GM23338 (cell line): ENCODE data around the gene DEUP1. TPM values are rescaled to one million over a fixed set of nuclear protein-coding genes. Genes with fewer than 3 reads are reported as not detected.

Experiments used
- ATAC-seq: fragments of 200-7000 bp; cut with Tn5 transposase; 3 replicates; pipeline ENCODE4 v1.9.1; 2020
- DNase-seq: peaks from one replicate; pipeline ENCODE4 v3.0.0-alpha.2; 2015; ENCODE audit warnings: low spot score
- H2AFZ ChIP-seq: fragments of 200-600 bp; sonication (generic); 2 replicates; pipeline ENCODE4 v1.8.0; 2016; ENCODE audit warnings: antibody characterized with exemption, mild to moderate bottlenecking, moderate library complexity
- H3F3A ChIP-seq: fragments of 200-600 bp; sonication (generic); replicated peaks from 2 replicates; pipeline ENCODE4 v1.8.0; 2017; ENCODE audit warnings: antibody characterized with exemption, mixed run types, low read depth
- H3K27ac ChIP-seq: fragments of 200-600 bp; sonication (generic); 2 replicates; pipeline ENCODE4 v1.6.1; 2016; ENCODE audit warnings: low read depth
- H3K27me3 ChIP-seq: fragments of 200-600 bp; sonication (generic); 2 replicates; pipeline ENCODE4 v1.8.0; 2016; ENCODE audit warnings: mild to moderate bottlenecking, mixed run types, moderate library complexity; ENCODE audit not compliant: insufficient read depth
- H3K36me3 ChIP-seq: fragments of 200-600 bp; sonication (generic); 2 replicates; pipeline ENCODE4 v1.8.0; 2016; ENCODE audit warnings: mild to moderate bottlenecking; ENCODE audit not compliant: insufficient read depth
- H3K4me1 ChIP-seq: fragments of 200-600 bp; sonication (generic); 2 replicates; pipeline ENCODE4 v1.8.0; 2016; ENCODE audit warnings: mild to moderate bottlenecking, moderate library complexity; ENCODE audit not compliant: insufficient read depth
- H3K4me2 ChIP-seq: fragments of 200-600 bp; sonication (generic); 2 replicates; pipeline ENCODE4 v1.7.1; 2017; ENCODE audit warnings: mixed run types
- H3K4me3 ChIP-seq: fragments of 200-600 bp; sonication (generic); 2 replicates; pipeline ENCODE4 v1.6.1; 2016; ENCODE audit warnings: mixed run types
- H3K79me2 ChIP-seq: fragments of 200-600 bp; sonication (generic); replicated peaks from 2 replicates; pipeline ENCODE4 v1.8.0; 2017; ENCODE audit warnings: mild to moderate bottlenecking; ENCODE audit not compliant: insufficient read depth
- H3K9me2 ChIP-seq: fragments of 200-600 bp; sonication (generic); 2 replicates; pipeline ENCODE4 v1.8.0; 2017; ENCODE audit not compliant: insufficient read depth
- H4K20me1 ChIP-seq: fragments of 200-600 bp; sonication (generic); replicated peaks from 2 replicates; pipeline ENCODE4 v1.8.0; 2017; ENCODE audit warnings: mild to moderate bottlenecking; ENCODE audit not compliant: insufficient read depth
- H3K27ac Mint-ChIP-seq: 2 replicates; pipeline ENCODE4 v1.8.0; 2020; ENCODE audit warnings: inconsistent platforms, mild to moderate bottlenecking, moderate library complexity, mixed read lengths
- H3K27me3 Mint-ChIP-seq: 3 replicates; pipeline ENCODE4 v1.8.0; 2022; ENCODE audit warnings: low read depth, mild to moderate bottlenecking, moderate library complexity, mixed read lengths, inconsistent platforms; ENCODE audit not compliant: insufficient read depth, poor library complexity
- H3K36me3 Mint-ChIP-seq: 3 replicates; pipeline ENCODE4 v1.8.0; 2021; ENCODE audit warnings: low read depth, mild to moderate bottlenecking, inconsistent platforms, moderate library complexity, mixed read lengths
- H3K4me1 Mint-ChIP-seq: 3 replicates; pipeline ENCODE4 v1.8.0; 2020; ENCODE audit warnings: mild to moderate bottlenecking, inconsistent platforms, mixed read lengths
- H3K4me3 Mint-ChIP-seq: 3 replicates; pipeline ENCODE4 v1.8.0; 2021; ENCODE audit warnings: moderate library complexity, mild to moderate bottlenecking, inconsistent platforms, mixed read lengths
- H3K9me3 Mint-ChIP-seq: 3 replicates; pipeline ENCODE4 v1.8.0; 2020; ENCODE audit warnings: moderate library complexity, mild to moderate bottlenecking, inconsistent platforms, mixed read lengths
- CREB1 ChIP-seq: fragments of 250-450 bp; sonication (Bioruptor Pico); IDR thresholded peaks from 2 replicates; pipeline ENCODE4 v1.5.0; 2020; ENCODE audit warnings: low read depth, mild to moderate bottlenecking, moderate library complexity
- EZH2 ChIP-seq: fragments of 200-600 bp; sonication (generic); IDR thresholded peaks from one replicate; pipeline ENCODE4 v1.8.0; 2017; ENCODE audit warnings: antibody characterized with exemption, mild to moderate bottlenecking, low read depth; ENCODE audit not compliant: unreplicated experiment
- JUNB ChIP-seq: IDR thresholded peaks from one replicate; pipeline ENCODE4 v1.6.1; 2016; ENCODE audit warnings: antibody characterized with exemption; ENCODE audit not compliant: unreplicated experiment
- NANOG ChIP-seq: IDR thresholded peaks from 2 replicates; pipeline ENCODE4 v1.6.1; 2016; ENCODE audit warnings: antibody characterized with exemption, borderline replicate concordance
- POLR2AphosphoS5 ChIP-seq: IDR thresholded peaks from 2 replicates; pipeline ENCODE4 v1.6.1; 2016; ENCODE audit warnings: antibody characterized with exemption, low read depth
- STAT1 ChIP-seq: IDR thresholded peaks from one replicate; pipeline ENCODE4 v1.6.1; 2016; ENCODE audit warnings: antibody characterized with exemption; ENCODE audit not compliant: unreplicated experiment
- ZNF114 ChIP-seq: fragments of 250-450 bp; sonication (Bioruptor Pico); IDR thresholded peaks from 2 replicates; pipeline ENCODE4 v1.5.0; 2020; ENCODE audit warnings: mild to moderate bottlenecking, moderate library complexity
- ZNF331 ChIP-seq: fragments of 250-450 bp; sonication (Bioruptor Pico); IDR thresholded peaks from 2 replicates; pipeline ENCODE4 v1.5.0; 2020; ENCODE audit warnings: low read depth, mild to moderate bottlenecking, moderate library complexity
- polyA plus RNA-seq: library from polyadenylated mRNA; unstranded; fragments of >200 nt; fragmentation: Nextera tagmentation; extraction: Ambion mirVana; gene quantifications from 2 replicates; pipeline ENCODE4 v1.2.1, GENCODE V29; 2016
- total RNA-seq: library from RNA; depleted of rRNA; stranded (reverse); fragments of >200 nt; shearing (Covaris generic); gene quantifications from 2 replicates; pipeline ENCODE4 v1.2.3, GENCODE V29; 2014
- TF ChIP-seq, protein P1 (sequence below): IDR thresholded peaks from one replicate; pipeline ENCODE4 v1.6.1; 2018; ENCODE audit warnings: antibody characterized with exemption; ENCODE audit not compliant: unreplicated experiment
- TF ChIP-seq, protein P2 (sequence below), 2 experiments: fragments of 200-600 bp in 1 of 2; sonication (generic) in 1 of 2; conservative IDR thresholded peaks; 2 replicates each; pipeline versions ENCODE4 v1.5.1 to v1.6.1; 2016 to 2017; ENCODE audit warnings: antibody characterized with exemption in 2 of 2, low read depth in 2 of 2, mild to moderate bottlenecking in 2 of 2, moderate library complexity in 1 of 2
- TF ChIP-seq, protein P3 (sequence below): fragments of 250-450 bp; sonication (Bioruptor Pico); IDR thresholded peaks from 2 replicates; pipeline ENCODE4 v1.5.0; 2020; ENCODE audit warnings: mild to moderate bottlenecking, moderate library complexity
- TF ChIP-seq, protein P4 (sequence below): IDR thresholded peaks from 2 replicates; pipeline ENCODE4 v1.6.1; 2016; ENCODE audit warnings: antibody characterized with exemption

DEUP1 gene
- total and polyA plus RNA-seq, 2 experiments from 2014 or later, result 0.63 to 1.7 TPM

DNA sequence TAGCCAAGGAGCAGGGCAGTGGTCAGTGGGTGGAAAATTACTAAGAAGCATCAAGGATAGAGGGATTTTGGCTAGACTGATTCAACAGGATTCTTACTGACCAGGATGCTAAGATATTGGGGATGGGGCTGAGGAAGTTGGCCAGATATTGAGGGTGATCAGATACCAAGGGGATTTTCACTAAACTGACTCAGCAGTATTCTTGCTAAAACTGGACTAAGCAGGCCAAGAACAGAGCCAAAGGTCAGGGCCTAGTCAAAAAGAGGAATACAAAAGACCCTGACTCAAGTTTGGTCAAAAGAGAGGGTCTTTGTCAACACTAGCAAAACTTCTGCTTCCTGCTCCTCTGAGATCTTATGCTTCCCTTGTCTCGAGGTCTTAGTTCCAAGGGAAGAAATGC lies 38.6 kb upstream of the DEUP1 start (continued):
- TF ChIP-seq, protein P1, sequence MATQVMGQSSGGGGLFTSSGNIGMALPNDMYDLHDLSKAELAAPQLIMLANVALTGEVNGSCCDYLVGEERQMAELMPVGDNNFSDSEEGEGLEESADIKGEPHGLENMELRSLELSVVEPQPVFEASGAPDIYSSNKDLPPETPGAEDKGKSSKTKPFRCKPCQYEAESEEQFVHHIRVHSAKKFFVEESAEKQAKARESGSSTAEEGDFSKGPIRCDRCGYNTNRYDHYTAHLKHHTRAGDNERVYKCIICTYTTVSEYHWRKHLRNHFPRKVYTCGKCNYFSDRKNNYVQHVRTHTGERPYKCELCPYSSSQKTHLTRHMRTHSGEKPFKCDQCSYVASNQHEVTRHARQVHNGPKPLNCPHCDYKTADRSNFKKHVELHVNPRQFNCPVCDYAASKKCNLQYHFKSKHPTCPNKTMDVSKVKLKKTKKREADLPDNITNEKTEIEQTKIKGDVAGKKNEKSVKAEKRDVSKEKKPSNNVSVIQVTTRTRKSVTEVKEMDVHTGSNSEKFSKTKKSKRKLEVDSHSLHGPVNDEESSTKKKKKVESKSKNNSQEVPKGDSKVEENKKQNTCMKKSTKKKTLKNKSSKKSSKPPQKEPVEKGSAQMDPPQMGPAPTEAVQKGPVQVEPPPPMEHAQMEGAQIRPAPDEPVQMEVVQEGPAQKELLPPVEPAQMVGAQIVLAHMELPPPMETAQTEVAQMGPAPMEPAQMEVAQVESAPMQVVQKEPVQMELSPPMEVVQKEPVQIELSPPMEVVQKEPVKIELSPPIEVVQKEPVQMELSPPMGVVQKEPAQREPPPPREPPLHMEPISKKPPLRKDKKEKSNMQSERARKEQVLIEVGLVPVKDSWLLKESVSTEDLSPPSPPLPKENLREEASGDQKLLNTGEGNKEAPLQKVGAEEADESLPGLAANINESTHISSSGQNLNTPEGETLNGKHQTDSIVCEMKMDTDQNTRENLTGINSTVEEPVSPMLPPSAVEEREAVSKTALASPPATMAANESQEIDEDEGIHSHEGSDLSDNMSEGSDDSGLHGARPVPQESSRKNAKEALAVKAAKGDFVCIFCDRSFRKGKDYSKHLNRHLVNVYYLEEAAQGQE, result no peak
- TF ChIP-seq EZH2, result no peak
- no peak for TF ChIP-seq ZNF114 (CRISPR knock-in tag)

DNA sequence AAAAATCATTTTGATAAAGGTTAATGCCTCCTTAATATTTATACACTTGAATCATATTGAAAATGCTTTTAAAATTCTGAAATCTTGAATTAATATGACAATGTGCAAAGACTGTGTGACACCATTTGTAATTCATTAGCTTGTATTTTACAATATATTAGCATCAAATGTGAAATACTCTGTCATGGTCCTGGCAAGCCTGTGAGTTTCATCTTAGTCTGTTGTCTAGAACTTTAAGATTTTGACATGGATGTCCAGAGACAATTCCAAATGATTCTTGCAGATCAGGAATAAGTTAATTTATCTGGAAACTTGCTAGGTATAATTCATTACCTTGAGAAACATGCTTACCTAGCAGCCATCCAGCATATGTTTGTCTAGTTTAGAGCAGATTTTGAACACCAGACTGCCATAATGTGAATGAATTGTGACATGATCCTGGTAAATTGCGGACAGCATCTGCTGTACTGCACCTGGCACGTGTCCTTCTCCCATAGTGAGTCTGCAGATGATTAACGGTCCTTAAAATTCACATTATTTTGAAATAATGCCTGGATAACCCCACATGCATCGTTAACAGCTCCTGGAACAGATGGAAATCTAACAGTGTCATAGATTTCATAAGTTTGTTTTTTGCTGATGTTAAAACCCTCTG lies 34.5 kb upstream of the DEUP1 start:
- H3K4me3 Mint-ChIP-seq, result no peak overlapping the region
- TF ChIP-seq POLR2AphosphoS5, result no peak
- no peak for TF ChIP-seq ZNF331 (CRISPR knock-in tag)
- no peak for TF ChIP-seq JUNB
- TF ChIP-seq EZH2, result no peak
- TF ChIP-seq, protein P2, sequence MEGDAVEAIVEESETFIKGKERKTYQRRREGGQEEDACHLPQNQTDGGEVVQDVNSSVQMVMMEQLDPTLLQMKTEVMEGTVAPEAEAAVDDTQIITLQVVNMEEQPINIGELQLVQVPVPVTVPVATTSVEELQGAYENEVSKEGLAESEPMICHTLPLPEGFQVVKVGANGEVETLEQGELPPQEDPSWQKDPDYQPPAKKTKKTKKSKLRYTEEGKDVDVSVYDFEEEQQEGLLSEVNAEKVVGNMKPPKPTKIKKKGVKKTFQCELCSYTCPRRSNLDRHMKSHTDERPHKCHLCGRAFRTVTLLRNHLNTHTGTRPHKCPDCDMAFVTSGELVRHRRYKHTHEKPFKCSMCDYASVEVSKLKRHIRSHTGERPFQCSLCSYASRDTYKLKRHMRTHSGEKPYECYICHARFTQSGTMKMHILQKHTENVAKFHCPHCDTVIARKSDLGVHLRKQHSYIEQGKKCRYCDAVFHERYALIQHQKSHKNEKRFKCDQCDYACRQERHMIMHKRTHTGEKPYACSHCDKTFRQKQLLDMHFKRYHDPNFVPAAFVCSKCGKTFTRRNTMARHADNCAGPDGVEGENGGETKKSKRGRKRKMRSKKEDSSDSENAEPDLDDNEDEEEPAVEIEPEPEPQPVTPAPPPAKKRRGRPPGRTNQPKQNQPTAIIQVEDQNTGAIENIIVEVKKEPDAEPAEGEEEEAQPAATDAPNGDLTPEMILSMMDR (conservative IDR thresholded peaks at IDR 0.05; ENCODE audit: low read depth in 2 of 2), result no peak
- no peak for TF ChIP-seq ZNF114 (CRISPR knock-in tag)
- no peak for TF ChIP-seq CREB1 (CRISPR knock-in tag)
- TF ChIP-seq, protein P3, sequence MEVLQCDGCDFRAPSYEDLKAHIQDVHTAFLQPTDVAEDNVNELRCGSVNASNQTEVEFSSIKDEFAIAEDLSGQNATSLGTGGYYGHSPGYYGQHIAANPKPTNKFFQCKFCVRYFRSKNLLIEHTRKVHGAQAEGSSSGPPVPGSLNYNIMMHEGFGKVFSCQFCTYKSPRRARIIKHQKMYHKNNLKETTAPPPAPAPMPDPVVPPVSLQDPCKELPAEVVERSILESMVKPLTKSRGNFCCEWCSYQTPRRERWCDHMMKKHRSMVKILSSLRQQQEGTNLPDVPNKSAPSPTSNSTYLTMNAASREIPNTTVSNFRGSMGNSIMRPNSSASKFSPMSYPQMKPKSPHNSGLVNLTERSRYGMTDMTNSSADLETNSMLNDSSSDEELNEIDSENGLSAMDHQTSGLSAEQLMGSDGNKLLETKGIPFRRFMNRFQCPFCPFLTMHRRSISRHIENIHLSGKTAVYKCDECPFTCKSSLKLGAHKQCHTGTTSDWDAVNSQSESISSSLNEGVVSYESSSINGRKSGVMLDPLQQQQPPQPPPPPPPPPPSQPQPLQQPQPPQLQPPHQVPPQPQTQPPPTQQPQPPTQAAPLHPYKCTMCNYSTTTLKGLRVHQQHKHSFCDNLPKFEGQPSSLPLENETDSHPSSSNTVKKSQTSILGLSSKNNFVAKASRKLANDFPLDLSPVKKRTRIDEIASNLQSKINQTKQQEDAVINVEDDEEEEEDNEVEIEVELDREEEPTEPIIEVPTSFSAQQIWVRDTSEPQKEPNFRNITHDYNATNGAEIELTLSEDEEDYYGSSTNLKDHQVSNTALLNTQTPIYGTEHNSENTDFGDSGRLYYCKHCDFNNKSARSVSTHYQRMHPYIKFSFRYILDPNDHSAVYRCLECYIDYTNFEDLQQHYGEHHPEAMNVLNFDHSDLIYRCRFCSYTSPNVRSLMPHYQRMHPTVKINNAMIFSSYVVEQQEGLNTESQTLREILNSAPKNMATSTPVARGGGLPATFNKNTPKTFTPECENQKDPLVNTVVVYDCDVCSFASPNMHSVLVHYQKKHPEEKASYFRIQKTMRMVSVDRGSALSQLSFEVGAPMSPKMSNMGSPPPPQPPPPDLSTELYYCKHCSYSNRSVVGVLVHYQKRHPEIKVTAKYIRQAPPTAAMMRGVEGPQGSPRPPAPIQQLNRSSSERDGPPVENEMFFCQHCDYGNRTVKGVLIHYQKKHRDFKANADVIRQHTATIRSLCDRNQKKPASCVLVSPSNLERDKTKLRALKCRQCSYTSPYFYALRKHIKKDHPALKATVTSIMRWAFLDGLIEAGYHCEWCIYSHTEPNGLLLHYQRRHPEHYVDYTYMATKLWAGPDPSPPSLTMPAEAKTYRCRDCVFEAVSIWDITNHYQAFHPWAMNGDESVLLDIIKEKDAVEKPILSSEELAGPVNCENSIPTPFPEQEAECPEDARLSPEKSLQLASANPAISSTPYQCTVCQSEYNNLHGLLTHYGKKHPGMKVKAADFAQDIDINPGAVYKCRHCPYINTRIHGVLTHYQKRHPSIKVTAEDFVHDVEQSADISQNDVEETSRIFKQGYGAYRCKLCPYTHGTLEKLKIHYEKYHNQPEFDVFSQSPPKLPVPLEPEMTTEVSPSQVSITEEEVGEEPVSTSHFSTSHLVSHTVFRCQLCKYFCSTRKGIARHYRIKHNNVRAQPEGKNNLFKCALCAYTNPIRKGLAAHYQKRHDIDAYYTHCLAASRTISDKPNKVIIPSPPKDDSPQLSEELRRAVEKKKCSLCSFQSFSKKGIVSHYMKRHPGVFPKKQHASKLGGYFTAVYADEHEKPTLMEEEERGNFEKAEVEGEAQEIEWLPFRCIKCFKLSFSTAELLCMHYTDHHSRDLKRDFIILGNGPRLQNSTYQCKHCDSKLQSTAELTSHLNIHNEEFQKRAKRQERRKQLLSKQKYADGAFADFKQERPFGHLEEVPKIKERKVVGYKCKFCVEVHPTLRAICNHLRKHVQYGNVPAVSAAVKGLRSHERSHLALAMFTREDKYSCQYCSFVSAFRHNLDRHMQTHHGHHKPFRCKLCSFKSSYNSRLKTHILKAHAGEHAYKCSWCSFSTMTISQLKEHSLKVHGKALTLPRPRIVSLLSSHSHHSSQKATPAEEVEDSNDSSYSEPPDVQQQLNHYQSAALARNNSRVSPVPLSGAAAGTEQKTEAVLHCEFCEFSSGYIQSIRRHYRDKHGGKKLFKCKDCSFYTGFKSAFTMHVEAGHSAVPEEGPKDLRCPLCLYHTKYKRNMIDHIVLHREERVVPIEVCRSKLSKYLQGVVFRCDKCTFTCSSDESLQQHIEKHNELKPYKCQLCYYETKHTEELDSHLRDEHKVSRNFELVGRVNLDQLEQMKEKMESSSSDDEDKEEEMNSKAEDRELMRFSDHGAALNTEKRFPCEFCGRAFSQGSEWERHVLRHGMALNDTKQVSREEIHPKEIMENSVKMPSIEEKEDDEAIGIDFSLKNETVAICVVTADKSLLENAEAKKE (CRISPR knock-in tag), result no peak
- TF ChIP-seq, protein P4, sequence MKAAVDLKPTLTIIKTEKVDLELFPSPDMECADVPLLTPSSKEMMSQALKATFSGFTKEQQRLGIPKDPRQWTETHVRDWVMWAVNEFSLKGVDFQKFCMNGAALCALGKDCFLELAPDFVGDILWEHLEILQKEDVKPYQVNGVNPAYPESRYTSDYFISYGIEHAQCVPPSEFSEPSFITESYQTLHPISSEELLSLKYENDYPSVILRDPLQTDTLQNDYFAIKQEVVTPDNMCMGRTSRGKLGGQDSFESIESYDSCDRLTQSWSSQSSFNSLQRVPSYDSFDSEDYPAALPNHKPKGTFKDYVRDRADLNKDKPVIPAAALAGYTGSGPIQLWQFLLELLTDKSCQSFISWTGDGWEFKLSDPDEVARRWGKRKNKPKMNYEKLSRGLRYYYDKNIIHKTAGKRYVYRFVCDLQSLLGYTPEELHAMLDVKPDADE, result no peak
- TF ChIP-seq NANOG, result no peak
- no peak for TF ChIP-seq STAT1

More for the DNA sequence above, 34.5 kb upstream of the DEUP1 start:
- H3K79me2 ChIP-seq, result no peaks in the 10 kb centered on the region
- H3K27me3 ChIP-seq, result no peaks in the 10 kb centered on the region
- Mint-ChIP-seq H3K9me3 (no peaks in the 10 kb centered on the region), H3K36me3 (no peaks in the 10 kb centered on the region), H3K4me1 (peaks cover 10% of the 10 kb centered on the region; the same call in 2 of the 3 replicates), H3K27ac (no peak overlapping the region), H3K27me3 (no peaks in the 10 kb centered on the region)
- H3K27ac ChIP-seq, result no peak overlapping the region
- H4K20me1 ChIP-seq, result no peaks in the 10 kb centered on the region
- H2AFZ ChIP-seq, result no peak overlapping the region
- ATAC-seq (no peak), DNase-seq (no peak)
- no peak overlapping the region for H3K4me3 ChIP-seq
- H3K9me2 ChIP-seq, result no peaks in the 10 kb centered on the region
- no peaks in the 10 kb centered on the region for H3F3A ChIP-seq
- no peak overlapping the region for H3K4me2 ChIP-seq
- no peaks in the 10 kb centered on the region for H3K36me3 ChIP-seq
- H3K4me1 ChIP-seq, result no peaks in the 10 kb centered on the region
